ENCODE measurements around the gene POLN.
"Not testable (repeated sequence)": the region's sequence is repeated elsewhere in the genome, so short reads cannot be mapped to it uniquely, and the experiment has no call there.

POLN gene

GRCh38 chr4:2168469-2169319, 73.2 kb downstream of the POLN start:
- no peak for ATAC-seq
- no peak for TF ChIP-seq ZC3H10 (CRISPR knock-in tag; IDR thresholded peaks at IDR 0.05)
- TF ChIP-seq PPARA (CRISPR knock-in tag; IDR thresholded peaks at IDR 0.05; ENCODE audit: borderline replicate concordance) = no peak
- TF ChIP-seq, protein P1, sequence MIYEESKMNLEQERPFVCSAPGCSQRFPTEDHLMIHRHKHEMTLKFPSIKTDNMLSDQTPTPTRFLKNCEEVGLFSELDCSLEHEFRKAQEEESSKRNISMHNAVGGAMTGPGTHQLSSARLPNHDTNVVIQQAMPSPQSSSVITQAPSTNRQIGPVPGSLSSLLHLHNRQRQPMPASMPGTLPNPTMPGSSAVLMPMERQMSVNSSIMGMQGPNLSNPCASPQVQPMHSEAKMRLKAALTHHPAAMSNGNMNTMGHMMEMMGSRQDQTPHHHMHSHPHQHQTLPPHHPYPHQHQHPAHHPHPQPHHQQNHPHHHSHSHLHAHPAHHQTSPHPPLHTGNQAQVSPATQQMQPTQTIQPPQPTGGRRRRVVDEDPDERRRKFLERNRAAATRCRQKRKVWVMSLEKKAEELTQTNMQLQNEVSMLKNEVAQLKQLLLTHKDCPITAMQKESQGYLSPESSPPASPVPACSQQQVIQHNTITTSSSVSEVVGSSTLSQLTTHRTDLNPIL (CRISPR knock-in tag; IDR thresholded peaks at IDR 0.05; ENCODE audit: low read depth) = no peak
- TF ChIP-seq ARNTL (CRISPR knock-in tag; IDR thresholded peaks at IDR 0.05; ENCODE audit: borderline replicate concordance, low read depth) = no peak
- no peak for TF ChIP-seq CSDC2 (CRISPR knock-in tag; IDR thresholded peaks at IDR 0.05)
- TF ChIP-seq, protein P2, sequence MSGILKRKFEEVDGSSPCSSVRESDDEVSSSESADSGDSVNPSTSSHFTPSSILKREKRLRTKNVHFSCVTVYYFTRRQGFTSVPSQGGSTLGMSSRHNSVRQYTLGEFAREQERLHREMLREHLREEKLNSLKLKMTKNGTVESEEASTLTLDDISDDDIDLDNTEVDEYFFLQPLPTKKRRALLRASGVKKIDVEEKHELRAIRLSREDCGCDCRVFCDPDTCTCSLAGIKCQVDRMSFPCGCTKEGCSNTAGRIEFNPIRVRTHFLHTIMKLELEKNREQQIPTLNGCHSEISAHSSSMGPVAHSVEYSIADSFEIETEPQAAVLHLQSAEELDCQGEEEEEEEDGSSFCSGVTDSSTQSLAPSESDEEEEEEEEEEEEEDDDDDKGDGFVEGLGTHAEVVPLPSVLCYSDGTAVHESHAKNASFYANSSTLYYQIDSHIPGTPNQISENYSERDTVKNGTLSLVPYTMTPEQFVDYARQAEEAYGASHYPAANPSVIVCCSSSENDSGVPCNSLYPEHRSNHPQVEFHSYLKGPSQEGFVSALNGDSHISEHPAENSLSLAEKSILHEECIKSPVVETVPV (CRISPR knock-in tag; IDR thresholded peaks at IDR 0.05) = no peak
- TF ChIP-seq ESRRG (CRISPR knock-in tag; IDR thresholded peaks at IDR 0.05) = no peak
- no peak for TF ChIP-seq ZFP3 (CRISPR knock-in tag; IDR thresholded peaks at IDR 0.05)
- no peak for TF ChIP-seq TOX (CRISPR knock-in tag; IDR thresholded peaks at IDR 0.05; ENCODE audit: borderline replicate concordance)
- no peak for TF ChIP-seq ZNF565 (CRISPR knock-in tag; conservative IDR thresholded peaks at IDR 0.05; ENCODE audit: low read depth)

DNA sequence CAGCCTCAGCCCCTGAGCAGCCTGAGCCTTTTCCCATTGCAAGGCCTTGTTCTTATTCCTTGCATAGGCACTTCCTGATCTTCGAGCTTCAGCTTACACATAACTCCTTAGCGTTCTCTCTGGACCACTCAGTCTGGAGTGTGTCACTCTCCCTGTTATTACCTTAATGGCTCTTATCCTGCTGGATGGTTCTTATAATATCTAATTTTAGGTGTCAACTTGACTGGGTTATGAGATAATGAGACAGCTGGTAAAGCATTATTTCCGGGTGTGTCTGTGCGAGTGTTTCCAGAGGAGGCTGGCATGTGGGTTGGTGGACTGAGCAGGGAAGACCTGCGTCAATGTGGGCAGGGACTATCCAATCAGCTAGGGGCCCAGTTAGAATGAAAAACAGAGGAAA, 75.7 kb downstream of the POLN start:
- TF ChIP-seq ZC3H10 (CRISPR knock-in tag; IDR thresholded peaks at IDR 0.05) (no peak), OSR1 (CRISPR knock-in tag; IDR thresholded peaks at IDR 0.05) (no peak), TCF4 (CRISPR knock-in tag; IDR thresholded peaks at IDR 0.05; ENCODE audit: borderline replicate concordance) (no peak; the same call in 1 of the 2 replicates)
- no peak for ATAC-seq

DNA sequence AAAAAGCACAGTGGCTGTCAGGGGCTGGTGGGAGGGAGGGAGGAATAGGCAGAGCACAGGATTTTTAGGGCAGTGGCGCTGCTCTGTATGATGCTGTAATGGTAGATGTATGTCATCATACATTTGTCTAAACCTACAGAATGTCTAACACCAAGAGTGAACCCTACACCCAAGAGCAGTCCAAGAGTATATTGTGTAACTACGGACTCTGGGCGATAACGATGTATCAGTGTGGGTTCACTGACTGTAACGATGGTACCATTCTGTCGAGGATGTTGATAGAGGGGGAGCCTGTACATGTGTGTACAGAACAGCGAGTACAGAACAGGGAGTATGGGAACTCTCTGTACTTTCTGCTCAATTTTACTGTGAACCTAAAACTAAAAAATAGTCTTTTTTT, 76.5 kb downstream of the POLN start:
- TF ChIP-seq ZFP3 (CRISPR knock-in tag; IDR thresholded peaks at IDR 0.05) (no peak), PPARA (CRISPR knock-in tag; IDR thresholded peaks at IDR 0.05; ENCODE audit: borderline replicate concordance) (no peak), OSR1 (CRISPR knock-in tag; IDR thresholded peaks at IDR 0.05) (no peak)
- ATAC-seq = no peak

GRCh38 chr4:2163311-2163821, 78.6 kb downstream of the POLN start:
- no peak for TF ChIP-seq ZNF565 (CRISPR knock-in tag; conservative IDR thresholded peaks at IDR 0.05; ENCODE audit: low read depth)
- no peak for TF ChIP-seq OSR1 (CRISPR knock-in tag; IDR thresholded peaks at IDR 0.05)
- TF ChIP-seq PPARA (CRISPR knock-in tag; IDR thresholded peaks at IDR 0.05; ENCODE audit: borderline replicate concordance) = no peak
- TF ChIP-seq TCF4 (CRISPR knock-in tag; IDR thresholded peaks at IDR 0.05; ENCODE audit: borderline replicate concordance) = no peak
- TF ChIP-seq, protein P3, sequence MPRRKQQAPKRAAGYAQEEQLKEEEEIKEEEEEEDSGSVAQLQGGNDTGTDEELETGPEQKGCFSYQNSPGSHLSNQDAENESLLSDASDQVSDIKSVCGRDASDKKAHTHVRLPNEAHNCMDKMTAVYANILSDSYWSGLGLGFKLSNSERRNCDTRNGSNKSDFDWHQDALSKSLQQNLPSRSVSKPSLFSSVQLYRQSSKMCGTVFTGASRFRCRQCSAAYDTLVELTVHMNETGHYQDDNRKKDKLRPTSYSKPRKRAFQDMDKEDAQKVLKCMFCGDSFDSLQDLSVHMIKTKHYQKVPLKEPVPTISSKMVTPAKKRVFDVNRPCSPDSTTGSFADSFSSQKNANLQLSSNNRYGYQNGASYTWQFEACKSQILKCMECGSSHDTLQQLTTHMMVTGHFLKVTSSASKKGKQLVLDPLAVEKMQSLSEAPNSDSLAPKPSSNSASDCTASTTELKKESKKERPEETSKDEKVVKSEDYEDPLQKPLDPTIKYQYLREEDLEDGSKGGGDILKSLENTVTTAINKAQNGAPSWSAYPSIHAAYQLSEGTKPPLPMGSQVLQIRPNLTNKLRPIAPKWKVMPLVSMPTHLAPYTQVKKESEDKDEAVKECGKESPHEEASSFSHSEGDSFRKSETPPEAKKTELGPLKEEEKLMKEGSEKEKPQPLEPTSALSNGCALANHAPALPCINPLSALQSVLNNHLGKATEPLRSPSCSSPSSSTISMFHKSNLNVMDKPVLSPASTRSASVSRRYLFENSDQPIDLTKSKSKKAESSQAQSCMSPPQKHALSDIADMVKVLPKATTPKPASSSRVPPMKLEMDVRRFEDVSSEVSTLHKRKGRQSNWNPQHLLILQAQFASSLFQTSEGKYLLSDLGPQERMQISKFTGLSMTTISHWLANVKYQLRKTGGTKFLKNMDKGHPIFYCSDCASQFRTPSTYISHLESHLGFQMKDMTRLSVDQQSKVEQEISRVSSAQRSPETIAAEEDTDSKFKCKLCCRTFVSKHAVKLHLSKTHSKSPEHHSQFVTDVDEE (CRISPR knock-in tag; IDR thresholded peaks at IDR 0.05) = no peak
- TF ChIP-seq, protein P4, sequence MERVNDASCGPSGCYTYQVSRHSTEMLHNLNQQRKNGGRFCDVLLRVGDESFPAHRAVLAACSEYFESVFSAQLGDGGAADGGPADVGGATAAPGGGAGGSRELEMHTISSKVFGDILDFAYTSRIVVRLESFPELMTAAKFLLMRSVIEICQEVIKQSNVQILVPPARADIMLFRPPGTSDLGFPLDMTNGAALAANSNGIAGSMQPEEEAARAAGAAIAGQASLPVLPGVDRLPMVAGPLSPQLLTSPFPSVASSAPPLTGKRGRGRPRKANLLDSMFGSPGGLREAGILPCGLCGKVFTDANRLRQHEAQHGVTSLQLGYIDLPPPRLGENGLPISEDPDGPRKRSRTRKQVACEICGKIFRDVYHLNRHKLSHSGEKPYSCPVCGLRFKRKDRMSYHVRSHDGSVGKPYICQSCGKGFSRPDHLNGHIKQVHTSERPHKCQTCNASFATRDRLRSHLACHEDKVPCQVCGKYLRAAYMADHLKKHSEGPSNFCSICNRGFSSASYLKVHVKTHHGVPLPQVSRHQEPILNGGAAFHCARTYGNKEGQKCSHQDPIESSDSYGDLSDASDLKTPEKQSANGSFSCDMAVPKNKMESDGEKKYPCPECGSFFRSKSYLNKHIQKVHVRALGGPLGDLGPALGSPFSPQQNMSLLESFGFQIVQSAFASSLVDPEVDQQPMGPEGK (CRISPR knock-in tag; IDR thresholded peaks at IDR 0.05; ENCODE audit: borderline replicate concordance) = no peak
- TF ChIP-seq ZFP30 (CRISPR knock-in tag; IDR thresholded peaks at IDR 0.05) = no peak
- TF ChIP-seq, protein P5, sequence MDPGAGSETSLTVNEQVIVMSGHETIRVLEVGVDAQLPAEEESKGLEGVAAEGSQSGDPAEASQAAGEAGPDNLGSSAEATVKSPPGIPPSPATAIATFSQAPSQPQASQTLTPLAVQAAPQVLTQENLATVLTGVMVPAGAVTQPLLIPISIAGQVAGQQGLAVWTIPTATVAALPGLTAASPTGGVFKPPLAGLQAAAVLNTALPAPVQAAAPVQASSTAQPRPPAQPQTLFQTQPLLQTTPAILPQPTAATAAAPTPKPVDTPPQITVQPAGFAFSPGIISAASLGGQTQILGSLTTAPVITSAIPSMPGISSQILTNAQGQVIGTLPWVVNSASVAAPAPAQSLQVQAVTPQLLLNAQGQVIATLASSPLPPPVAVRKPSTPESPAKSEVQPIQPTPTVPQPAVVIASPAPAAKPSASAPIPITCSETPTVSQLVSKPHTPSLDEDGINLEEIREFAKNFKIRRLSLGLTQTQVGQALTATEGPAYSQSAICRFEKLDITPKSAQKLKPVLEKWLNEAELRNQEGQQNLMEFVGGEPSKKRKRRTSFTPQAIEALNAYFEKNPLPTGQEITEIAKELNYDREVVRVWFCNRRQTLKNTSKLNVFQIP (CRISPR knock-in tag; IDR thresholded peaks at IDR 0.05; ENCODE audit: borderline replicate concordance, low read depth) = no peak
- no peak for TF ChIP-seq ISL1 (CRISPR knock-in tag; IDR thresholded peaks at IDR 0.05)
- TF ChIP-seq RARB (CRISPR knock-in tag; IDR thresholded peaks at IDR 0.05) = no peak
- TF ChIP-seq, protein P1 (CRISPR knock-in tag; IDR thresholded peaks at IDR 0.05; ENCODE audit: low read depth) = no peak
- TF ChIP-seq ZNF70 (CRISPR knock-in tag; IDR thresholded peaks at IDR 0.05) = no peak
- TF ChIP-seq TOX (CRISPR knock-in tag; IDR thresholded peaks at IDR 0.05; ENCODE audit: borderline replicate concordance) = no peak
- TF ChIP-seq CSDC2 (CRISPR knock-in tag; IDR thresholded peaks at IDR 0.05) = no peak
- no peak for ATAC-seq

DNA sequence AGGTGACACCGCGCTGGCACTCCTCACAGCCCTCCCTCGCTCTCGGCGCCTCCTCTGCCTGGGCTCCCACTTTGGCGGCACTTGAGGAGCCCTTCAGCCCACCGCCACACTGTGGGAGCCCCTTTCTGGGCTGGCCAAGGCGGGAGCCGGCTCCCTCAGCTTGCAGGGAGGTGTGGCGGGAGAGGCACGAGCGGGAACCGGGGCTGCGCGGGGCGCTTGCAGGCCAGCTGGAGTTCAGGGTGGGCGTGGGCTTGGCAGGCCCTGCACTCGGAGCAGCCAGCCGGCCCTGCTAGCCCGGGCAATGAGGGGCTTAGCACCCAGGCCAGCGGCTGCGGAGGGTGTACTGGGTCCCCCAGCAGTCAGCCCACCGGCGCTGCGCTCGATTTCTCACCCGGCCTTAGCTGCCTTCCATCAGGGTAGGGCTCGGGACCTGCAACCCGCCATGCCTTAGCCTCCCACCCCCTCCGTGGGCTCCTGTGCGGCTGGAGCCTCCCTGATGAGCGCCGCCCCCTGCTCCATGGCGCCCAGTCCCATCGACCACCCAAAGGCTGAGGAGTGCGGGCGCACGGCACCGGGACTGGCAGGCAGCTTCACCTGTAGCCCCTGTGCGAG, 80.7 kb downstream of the POLN start:
- ATAC-seq = not testable (repeated sequence)

Measured in SK-N-SH treated with all-trans-retinoic acid at 6 μM for 48 hours (cell line).